CD4-positive, alpha-beta T cell treated with Interleukin-15 for 1 hour (primary cell): ENCODE results near the gene TMEM89.

Experiments
- DNase-seq: peaks from one replicate; pipeline ENCODE4 v3.0.0-alpha.2; 2020

The TMEM89 gene

GRCh38 chr3:48621461-48621869, at the start of gene TMEM89:
TMEM89 (minus strand) TSS chr3:48621769; CDS start chr3:48621756, 13 bp downstream.
- no peak for DNase-seq

DNA sequence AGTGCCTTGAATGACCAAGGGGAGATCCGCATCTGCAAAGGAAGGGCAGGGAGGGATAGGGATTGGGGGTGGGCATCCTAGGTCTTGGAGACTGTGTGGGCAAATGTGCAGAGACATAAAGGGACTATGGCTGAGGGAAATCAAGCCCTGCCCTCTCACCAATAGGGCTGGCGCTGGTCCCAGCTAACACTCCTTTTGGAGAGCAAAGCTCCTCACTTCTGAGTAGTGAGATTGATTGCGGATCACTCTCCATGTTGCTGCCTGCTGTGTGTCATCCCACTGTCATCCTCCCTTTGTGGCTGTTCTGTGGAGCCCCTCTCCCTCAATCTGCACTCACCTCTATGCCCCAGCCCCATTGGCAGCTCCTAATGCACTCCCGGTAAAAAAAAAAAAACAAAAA, 43.4 kb upstream of the TMEM89 start:
- DNase-seq, result no peak

GRCh38 chr3:48664313-48664644, 42.7 kb upstream of the TMEM89 start:
- DNase-seq, result no peak

GRCh38 chr3:48663489-48664312, 42.1 kb upstream of the TMEM89 start:
- peak; percentile 91 for DNase-seq

- peak; percentile 61 for DNase-seq
These were observed 41.4 kb upstream of the TMEM89 start, which contains the start of gene CELSR3 for GRCh38 chr3:48662753-48663488. CELSR3 (minus strand) TSS chr3:48662886; CDS start chr3:48662634, 252 bp downstream.

GRCh38 chr3:48662145-48662752, 40.7 kb upstream of the TMEM89 start:
- DNase-seq, result no peak

- DNase-seq, result peak; percentile 59
These were observed 40.1 kb upstream of the TMEM89 start for GRCh38 chr3:48661501-48662144.

- DNase-seq, result no peak
These were observed 39.3 kb upstream of the TMEM89 start for GRCh38 chr3:48660800-48661400.

DNA sequence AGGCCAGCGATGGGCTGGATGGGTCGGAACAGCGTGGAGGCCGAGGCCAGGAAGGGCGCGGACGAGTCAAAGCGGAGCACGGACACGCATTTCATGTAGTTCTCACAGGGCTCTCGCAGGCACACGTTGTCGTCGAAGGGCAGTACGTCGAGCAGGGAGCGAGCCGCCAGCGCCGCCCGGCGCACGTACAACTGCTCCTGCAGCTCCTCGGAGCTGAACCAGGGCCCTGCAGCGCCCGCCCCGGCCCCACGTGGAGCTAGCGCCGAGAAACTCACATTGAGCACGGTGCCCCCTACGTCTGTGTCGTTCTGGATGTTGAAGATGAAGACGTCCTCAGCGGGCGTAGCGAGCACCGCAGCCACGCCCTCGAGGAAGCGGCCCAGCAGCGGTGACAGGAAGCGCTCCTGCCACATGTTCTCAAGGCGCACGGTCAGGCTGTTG, 35.3 kb upstream of the TMEM89 start:
- peak; percentile 25 for DNase-seq

GRCh38 chr3:48656061-48656840, 34.7 kb upstream of the TMEM89 start:
- peak; percentile 85 for DNase-seq

GRCh38 chr3:48655606-48656005, 34.0 kb upstream of the TMEM89 start:
- peak; percentile 39 for DNase-seq

GRCh38 chr3:48655063-48655462, 33.5 kb upstream of the TMEM89 start:
- DNase-seq, result no peak

- DNase-seq, result no peak
These were observed 31.6 kb upstream of the TMEM89 start for GRCh38 chr3:48652923-48653715.

DNA sequence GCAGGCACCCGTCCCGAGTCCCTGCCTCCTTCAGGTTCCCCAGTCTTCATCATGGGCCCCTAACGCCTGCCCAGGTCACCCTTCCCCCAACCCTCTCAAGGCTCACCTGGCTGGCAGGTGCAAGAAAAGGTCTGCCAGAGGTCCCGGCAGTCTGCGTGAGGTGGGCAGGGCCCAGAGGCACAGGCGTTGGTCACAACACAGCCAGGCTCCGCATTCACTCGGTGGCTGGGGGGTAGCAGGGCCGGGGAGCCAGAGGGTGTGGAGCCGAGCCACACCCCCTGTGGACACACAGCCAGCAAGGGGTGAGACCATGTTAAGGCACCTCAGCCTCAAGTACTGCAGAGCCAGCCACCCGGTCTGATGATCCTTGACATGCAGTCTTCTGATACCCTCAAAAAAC, 30.2 kb upstream of the TMEM89 start:
- no peak for DNase-seq

- DNase-seq, result no peak
These were observed 29.2 kb upstream of the TMEM89 start for GRCh38 chr3:48650723-48651122.

GRCh38 chr3:48648188-48648850, 26.8 kb upstream of the TMEM89 start:
- no peak for DNase-seq

GRCh38 chr3:48647714-48648113, 26.1 kb upstream of the TMEM89 start:
- no peak for DNase-seq

DNA sequence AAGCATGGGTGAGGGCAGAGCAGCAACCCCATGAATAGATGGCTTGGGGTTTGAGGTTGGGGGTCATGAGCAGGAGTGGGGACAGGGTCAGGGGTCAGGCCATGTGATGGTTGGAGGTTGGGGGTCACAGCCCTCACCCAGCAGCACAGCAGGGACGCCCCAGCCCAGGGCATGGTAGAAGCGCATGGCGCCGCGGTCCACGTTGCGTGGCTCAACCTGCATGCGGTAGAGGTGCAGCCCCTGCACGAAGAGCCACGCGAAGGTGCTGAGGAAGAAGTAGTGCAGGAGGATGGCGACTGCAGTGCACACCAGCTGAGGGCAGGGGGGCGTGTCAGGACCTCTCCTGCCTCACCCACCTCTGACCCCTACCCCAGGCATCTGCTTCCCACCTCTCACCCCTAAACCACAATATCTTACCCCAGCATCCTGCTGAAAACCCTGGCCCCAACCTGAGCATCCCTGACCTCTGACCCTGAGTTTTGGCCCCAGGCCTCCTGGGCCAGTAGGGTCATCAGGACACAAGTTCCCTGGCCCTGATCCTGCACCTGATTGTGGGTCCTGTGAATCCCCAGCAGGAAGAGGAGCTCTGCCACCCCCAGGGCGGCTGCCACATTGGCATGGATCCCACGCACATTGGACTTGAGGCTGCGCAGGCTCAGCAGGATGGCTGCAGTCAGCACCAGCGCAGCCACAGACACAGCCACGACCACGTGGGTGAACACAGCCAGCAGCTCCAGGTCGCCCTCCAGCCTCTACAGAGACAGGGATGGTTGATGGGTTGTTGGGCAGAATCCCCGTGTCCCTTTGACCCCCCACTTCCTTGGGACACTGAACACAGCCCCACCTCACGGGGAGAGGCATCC, 23.6 kb upstream of the TMEM89 start:
- DNase-seq, result no peak

DNA sequence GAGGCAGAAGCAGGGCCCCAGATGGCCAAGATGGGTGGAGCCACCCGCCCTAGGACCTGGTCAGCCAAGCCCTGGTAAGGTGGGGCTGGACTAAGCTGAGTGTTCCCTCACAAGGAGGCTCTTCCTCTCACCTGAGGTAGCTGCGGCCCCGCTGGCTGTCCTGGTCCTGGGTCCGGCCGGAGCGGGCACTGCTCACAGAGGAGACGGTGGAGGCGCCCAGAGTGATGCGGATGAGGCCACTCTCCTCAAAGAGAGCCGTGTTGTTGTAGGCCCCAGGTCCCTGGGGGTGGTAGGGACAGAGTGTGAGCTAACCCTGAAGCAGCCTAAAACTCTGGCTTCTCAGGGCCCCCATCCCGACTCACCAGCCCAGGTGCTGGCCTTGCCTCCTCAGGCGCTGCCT, 21.0 kb upstream of the TMEM89 start:
- no peak for DNase-seq
